IPS-NIHi7 (cell line): ENCODE results near the gene FAM217B.

Experiments
- DNase-seq: peaks from one replicate; pipeline ENCODE4 v3.0.0; 2012; ENCODE audit warnings: mixed read lengths; ENCODE audit errors: extremely low spot score

The FAM217B gene

GRCh38 chr20:59940129-59940955, at the start of gene FAM217B, which contains the start of gene PPP1R3D:
TSS of gene FAM217B (plus strand) at chr20:59940389. CDS start at chr20:59943944, 3,555 bp downstream.
TSS of gene PPP1R3D (minus strand) at chr20:59940305. CDS start at chr20:59939931, 374 bp downstream.
- peak; percentile 97 for DNase-seq

- no peak for DNase-seq
Measured at GRCh38 chr20:59891581-59891980, 48.6 kb upstream of the FAM217B start.

- no peak for DNase-seq
Measured at GRCh38 chr20:59895908-59896307, 44.3 kb upstream of the FAM217B start.

GRCh38 chr20:59902470-59902869, 37.7 kb upstream of the FAM217B start:
- DNase-seq = no peak

- no peak for DNase-seq
Measured at GRCh38 chr20:59903621-59904020, 36.6 kb upstream of the FAM217B start.

- no peak for DNase-seq
Measured at GRCh38 chr20:59908855-59909254, 31.3 kb upstream of the FAM217B start.

- DNase-seq = no peak
Measured at GRCh38 chr20:59911041-59911440, 29.1 kb upstream of the FAM217B start.

GRCh38 chr20:59912609-59913008, 27.6 kb upstream of the FAM217B start:
- no peak for DNase-seq

GRCh38 chr20:59920944-59921343, 19.2 kb upstream of the FAM217B start:
- DNase-seq = no peak

GRCh38 chr20:59923514-59923913, 16.7 kb upstream of the FAM217B start:
- DNase-seq = no peak

- no peak for DNase-seq
Measured at GRCh38 chr20:59925359-59925758, 14.8 kb upstream of the FAM217B start.

GRCh38 chr20:59925899-59926298, 14.3 kb upstream of the FAM217B start:
- DNase-seq = no peak

- DNase-seq = no peak
Measured at GRCh38 chr20:59931511-59932312, 8.5 kb upstream of the FAM217B start.

GRCh38 chr20:59932616-59933295, 7.4 kb upstream of the FAM217B start:
- no peak for DNase-seq

- peak; percentile 45 for DNase-seq
Measured at GRCh38 chr20:59933296-59933848, 6.8 kb upstream of the FAM217B start, which contains the start of gene SYCP2. TSS of gene SYCP2 (minus strand) at chr20:59933637. CDS start at chr20:59922413, 11,224 bp downstream.

- DNase-seq = peak; percentile 86
Measured at GRCh38 chr20:59933849-59934585, 6.2 kb upstream of the FAM217B start.

GRCh38 chr20:59935457-59936185, 4.6 kb upstream of the FAM217B start:
- no peak for DNase-seq

GRCh38 chr20:59936409-59936808, 3.8 kb upstream of the FAM217B start:
- DNase-seq = no peak

GRCh38 chr20:59937150-59937549, 3.0 kb upstream of the FAM217B start:
- DNase-seq = no peak

GRCh38 chr20:59938221-59938620, 2.0 kb upstream of the FAM217B start:
- no peak for DNase-seq
